ENCODE measurements around the gene MACROD2.

The MACROD2 gene

DNA sequence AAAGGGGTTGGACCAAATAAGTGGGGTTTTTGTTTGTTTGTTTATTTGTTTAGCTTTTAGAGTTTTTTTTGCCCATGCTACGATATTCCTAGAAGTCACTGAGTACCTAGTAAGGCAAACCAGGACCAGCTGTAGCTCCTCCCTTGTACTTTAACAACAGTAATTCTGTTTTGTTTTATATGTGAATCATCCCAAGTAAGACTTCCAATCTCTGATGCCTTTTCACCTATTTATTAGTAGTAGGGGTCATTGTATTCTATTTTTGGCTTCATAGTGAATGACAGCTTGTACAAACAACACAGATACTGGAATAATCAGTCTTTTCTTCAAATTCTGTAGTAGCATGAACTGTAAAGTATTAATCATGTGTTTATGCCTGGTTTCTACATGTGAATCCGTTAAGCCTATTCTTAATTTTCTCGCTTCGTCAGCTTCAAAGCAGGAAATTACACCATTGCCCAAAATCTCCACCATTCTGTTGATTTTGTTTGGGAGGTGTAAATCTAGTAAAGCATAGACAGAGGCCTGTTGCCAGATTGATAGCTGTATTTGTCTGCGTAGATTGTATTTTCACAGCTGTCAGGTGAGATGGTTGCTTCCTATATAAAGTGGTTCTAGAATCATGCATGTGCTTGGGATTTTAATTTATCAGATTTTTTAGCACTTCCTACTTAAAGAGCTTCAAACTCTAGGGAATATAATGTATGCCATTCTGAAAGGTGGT, 493.6 kb downstream of the MACROD2 start:
- DNase-seq, result no peak

DNA sequence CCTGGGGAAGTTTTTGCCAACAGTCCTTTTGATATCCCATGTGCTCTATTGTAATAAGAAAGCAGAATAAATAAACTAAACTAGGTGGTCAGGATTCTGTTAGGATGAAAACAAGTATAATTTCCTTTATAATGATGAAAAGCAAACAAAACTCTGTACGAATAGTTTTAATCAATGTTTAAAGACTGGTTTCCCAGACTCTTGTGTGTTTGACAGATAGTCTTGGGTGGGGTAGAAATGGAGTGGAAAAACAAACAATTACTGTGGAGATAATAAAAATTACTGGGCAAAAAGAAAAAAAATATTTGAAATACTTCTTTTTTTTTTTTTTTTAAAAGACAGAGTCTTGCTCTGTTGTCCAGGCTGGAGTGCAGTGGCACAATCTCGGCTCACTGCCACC, 494.2 kb downstream of the MACROD2 start:
- DNase-seq, result no peak

DNA sequence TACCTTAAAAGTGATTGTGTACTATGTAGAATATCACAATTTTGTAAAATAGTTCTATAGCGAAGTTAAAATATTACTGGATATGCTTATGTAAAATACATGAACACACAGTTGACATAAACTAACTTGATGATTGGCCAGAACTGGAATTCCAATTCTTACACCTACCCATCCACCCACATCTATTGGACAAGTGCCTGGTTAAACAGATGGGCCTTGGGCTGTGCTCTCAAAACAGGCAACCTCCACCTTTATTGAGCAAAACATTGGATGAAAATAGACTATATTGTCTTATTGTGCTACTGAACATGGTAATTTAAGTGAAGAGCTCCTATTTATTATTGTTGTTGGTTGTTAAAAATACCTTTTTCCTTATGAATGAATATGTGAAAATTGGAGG, 496.1 kb downstream of the MACROD2 start:
- DNase-seq, result no peak

DNA sequence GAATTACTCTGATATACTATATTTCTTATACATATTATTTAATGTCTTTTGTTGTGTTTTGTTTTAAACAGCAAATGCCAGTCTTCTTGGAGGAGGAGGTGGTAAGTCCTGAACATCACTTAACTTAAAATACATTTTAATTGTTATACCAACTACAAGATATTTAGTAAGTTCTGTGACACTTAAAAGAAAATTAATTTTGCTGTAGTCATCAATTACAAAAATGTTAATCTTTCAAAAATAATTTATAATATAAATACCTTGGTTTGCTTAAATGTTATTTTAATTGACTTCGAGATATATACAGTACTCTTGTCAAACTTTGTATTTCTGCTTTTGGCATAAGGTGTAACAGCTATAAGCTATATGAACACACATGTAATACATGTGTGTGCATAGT, 498.1 kb downstream of the MACROD2 start:
- no peak for DNase-seq

DNA sequence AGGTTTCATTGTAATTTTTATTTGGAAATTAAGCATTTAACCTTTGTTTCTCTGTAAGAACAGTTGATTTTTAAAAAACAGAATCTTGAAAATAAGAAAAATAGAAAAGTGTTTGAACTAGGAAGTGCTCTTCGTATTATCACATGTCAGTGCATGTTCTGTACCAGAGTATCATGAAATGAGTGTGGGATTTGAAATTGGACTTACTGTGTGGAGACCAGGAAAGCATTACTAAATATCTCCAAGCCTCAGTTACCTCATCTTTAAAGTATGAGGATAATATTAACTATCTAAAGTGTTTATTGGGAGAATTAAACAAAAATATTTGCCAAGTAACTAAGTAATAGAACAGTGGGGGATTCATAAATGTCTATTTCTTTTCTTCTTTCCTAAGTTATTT, 499.0 kb downstream of the MACROD2 start:
- no peak for DNase-seq

DNA sequence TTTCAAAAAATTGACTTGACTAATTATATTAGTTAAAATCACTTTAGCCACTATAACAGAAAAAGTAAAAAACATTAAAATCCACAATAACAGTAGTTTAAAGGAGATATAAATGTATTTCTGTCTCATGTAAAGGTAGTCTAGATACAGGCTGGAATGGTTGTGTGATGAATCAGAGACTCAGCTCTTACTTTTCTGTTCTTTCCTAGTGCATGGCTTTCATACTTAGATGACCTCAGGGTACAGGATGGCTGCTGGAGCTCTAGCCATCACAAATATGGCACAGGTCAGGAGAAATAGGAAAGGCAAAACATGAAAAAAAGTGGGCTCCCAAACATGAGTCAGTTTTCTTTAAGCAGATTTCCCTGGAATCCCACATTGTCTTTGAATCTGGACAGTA, 499.8 kb downstream of the MACROD2 start:
- no peak for DNase-seq

DNA sequence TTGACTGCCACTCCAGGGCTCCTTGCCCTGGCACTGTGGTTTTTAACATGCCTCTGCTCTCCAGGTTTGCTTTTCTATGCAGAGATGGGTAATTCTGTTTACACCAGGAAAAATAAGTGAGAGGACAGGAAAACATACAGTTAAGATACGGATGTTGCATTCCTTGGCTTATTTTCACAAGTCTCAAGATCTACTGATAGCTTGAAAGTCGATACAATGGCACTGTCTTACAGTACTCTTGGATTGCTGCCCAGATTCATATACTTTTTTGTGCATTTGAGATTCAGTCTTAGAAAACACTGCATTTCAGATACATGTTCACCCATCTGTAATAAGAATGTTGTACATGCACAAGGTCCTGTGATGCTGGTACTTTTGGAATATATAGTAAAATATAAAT, 501.7 kb downstream of the MACROD2 start:
- DNase-seq, result no peak

DNA sequence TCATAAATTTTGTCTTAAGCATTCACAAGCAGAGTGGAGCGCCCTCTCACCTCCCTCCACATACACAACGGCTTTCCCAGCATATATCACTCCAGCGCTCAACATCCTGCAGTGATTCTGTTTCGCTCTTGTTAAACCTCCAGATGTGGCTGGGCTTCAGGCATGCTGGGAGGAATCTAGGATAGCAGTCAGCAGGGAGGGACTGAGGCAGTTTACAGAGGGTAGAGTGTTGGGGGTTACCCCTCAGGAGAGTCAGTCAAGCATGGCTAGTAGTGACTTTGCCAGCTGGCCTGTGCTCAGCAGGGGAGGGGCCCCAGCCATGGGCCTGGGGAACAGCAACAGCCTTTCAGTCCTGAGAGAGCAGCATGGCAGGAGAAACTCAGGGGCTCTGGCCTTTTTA, 503.5 kb downstream of the MACROD2 start:
- DNase-seq, result peak; percentile 11

DNA sequence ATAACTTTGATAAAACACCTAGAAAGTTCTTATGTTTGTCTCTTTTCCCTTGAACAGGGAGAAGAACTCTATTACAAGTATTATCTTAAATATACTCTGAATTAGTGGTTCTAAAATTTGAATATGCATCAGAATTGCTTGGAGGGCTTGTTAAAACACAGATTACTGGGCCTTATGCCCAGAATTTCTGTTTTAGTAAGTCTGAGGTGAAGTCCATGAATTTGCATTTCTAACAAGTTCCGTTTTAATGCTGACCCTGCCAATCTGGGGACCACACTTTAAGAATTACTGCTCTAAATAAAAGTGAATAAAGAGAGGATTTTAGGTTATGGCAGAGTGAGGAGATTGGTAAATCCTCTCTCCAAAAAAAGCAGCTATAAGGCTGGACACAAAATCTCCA, 510.2 kb downstream of the MACROD2 start:
- no peak for DNase-seq

DNA sequence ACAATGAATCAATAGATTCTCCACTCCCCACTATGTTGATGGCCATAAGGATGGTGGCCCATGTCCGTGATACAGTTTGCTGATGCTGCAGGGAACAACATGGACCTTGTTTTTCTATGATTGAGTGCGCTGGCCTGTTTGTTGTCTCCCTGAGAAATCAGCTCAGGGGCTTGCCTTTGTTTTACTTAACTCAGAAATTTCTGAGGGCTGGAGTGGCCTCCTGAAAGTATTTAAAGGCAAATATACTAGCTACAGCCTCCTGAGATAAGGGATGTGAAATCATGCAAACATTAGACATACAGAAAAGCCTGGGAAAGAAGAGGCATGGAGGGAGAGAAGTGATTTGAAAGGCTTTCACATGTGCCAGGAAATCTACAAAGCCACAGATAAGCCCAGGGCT, 512.4 kb downstream of the MACROD2 start:
- no peak for DNase-seq

DNA sequence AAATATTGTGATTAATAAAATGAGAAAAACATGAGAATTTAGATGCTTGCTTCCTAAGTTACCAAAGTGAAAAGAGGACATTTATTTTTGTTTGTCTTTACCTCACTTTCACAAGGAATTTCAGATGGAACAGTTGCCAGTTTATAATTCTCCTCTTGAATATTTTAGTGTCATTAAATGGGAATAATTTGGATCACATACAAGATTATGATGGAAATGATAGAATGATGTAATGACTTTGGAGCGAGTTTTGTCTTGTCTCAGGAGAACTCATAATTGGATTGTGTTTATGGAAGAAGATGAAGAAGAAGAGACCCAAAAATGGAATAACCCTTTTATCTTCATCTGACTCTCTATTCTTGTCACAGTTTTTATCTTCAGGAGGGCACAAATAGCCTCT, 515.0 kb downstream of the MACROD2 start:
- DNase-seq, result no peak

DNA sequence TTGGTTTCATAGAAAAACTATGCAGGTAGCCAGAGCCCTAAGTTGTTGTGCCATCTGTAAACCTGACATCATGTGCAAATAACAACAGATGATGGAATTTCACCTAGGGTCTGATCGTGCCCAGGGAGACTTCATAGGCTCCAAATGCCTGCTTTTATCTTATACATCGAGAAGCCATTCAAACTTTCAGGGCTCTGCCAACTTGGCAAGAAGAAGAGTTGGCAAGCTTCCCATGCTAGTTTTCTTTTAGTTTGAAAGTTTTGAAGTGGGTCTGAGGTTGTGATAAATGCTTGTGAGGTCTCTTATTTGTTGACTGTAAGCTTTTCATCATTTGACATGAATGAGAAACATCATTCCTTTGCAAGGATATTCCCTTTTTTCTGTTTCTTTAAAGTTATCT, 517.5 kb downstream of the MACROD2 start:
- peak; percentile 26 for DNase-seq

DNA sequence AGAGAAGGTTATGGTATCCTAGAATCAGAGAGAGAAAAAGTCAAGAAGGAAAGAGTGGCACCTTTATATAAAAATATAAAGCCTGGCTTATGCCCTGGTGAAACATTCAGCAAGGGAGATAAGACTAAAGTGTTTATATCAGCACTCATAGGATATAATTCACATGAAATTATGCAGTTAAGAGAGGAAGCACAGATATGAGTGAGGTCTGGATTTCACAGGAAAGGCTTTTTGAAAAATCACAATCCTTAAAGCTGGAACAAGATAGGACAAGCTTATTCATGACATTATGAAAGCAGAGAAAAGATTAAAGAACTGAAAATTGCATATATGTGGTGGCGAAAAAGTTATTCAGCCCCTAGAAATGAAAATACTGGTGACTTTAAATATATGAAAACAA, 523.3 kb downstream of the MACROD2 start:
- no peak for DNase-seq

DNA sequence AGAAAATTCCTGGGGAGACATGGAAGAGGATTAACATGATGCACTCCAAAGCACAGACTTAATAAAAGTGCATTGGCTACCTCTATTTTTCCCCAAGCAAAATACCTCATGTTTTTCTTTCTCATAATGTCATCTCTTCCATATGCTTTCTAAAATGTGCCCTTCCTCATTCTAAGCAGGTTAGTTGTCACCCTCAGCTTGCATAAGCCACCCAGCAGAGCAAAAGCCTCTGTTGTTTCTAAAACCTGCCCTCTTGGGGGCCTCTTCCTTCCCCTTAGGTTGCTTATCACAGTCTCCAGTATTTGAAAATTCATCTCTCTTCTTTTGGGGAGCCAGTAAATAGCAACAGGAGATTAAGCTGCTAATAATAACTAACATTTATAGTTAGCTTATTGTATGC, 525.7 kb downstream of the MACROD2 start:
- no peak for DNase-seq

DNA sequence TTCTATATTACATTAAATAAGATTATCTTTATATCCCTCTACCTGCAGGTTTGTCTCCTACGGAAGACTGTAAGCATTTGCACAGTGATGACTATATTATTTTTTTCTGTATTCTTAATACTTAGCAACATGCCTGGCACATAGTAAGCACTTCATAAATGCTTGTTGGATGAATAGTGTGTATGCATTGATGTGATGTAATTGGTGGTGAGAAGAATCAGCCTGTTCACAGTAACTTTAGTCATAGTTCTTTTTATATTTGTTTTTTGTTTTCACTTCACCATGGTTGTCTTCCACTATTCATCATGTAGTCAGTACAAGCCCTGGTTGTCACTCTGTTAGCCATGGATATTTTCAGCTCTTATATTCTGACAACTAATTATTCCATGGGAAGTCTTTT, 526.1 kb downstream of the MACROD2 start:
- DNase-seq, result no peak

DNA sequence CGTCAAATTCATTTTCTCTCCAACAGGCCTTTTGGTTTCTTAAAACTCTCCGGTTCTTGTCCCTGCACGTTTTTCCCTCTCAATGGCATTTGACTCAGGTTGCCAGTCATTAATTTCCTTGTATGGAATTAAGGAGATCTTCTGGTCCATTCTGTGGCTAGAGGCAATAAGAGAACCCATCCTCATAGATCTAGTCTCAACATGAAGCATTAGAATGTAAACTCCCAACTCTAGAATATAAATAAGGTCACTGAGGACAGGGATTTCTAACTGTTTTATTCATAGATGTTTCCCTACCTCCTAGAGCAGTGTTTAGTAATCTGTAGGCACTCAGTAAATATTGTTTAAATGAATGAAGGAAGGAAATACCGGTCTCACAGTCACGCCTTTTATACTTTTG, 527.3 kb downstream of the MACROD2 start:
- no peak for DNase-seq

DNA sequence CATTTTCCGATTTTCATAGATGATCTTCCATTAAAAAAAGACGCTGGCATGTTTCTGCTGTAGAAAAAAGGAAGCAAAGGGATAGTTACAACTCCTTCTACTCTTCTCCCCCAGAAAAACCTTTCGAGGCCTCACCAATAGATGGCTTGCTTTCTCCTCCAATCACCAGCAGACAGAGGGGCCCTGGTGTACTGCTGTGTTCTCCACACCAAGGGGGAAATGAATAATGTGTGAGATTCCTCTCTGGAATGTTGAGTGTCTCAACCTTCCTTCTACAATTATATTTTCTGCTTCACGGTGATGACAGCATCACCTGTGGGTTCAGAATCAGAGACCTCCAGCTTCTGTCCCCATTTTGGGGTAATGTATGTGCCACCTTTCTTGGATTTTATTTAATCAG, 527.8 kb downstream of the MACROD2 start:
- DNase-seq, result no peak

DNA sequence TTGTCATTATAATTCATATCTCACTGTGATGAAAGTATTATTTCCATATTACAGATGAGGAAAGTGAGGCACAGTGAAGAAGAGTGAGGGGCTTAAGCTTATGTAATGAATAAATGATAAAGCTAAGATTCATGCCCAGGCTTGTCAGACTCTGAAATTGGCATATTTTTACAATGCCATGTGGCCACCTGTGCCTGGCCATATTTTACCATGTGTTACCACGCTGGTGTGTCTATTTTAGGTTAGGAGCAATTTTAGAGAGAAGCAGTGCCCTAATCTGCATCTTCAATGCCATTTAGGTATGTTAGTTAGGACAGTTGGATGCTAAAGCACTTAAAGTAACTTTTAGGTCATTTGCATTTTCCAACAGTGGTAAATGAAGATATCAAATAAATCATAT, 530.1 kb downstream of the MACROD2 start:
- DNase-seq, result no peak

DNA sequence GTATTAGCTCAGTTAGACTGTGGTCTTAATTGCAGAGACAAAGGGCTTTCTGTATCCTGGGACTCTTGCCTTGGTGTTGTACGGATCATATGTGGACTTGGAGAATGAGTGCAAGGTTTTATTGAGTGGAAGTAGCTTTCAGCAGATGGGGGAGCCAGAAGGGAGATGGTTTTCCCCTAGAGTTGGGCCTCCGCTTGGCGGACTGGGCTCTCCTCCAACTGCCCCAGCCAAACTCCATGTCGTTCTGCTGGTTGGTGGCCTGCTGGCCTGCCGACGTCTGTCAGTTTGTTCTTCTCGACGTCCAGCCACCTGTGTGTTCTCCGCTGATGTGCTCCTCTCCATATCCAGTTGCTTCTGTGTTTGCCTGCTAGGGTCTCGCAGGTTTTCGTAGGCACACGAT, 531.6 kb downstream of the MACROD2 start:
- no peak for DNase-seq

DNA sequence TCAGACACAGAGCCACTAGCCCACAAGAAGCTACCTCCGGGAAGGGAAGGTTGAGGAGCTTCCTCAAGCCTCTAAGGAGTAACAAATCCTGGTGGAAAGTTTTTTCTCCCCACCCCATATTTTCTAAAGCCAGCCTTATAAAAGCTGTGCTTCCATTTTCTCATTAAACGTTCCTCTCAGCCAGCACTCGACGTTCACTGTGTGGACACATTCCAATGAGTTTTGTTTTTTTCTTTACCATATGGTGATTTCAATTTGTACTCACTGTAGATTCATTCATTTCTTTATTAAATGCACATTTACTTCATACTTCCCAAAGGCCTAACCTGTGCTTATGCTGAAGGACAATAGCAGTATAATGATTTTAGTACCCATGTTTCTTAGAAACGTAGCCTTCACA, 536.5 kb downstream of the MACROD2 start:
- no peak for DNase-seq

DNA sequence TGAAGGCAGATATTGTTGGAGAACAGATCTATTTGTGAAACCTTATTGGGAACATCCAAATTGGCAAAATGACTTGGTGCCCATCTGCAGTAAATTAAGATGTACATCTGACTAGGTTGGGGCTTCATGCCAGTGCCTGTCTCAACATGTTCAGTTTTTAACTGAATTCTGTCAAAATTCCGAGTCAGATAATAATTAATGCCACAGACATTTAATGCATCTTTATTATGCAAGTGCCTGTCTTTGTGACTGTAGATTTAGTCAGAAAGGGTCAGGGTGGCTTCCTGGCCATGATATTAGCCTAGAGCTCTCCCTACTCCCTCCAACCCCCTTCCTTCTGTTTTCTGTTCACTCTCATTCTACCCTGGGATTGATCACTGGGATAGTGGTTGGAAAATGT, 541.4 kb downstream of the MACROD2 start:
- peak; percentile 24 for DNase-seq

DNA sequence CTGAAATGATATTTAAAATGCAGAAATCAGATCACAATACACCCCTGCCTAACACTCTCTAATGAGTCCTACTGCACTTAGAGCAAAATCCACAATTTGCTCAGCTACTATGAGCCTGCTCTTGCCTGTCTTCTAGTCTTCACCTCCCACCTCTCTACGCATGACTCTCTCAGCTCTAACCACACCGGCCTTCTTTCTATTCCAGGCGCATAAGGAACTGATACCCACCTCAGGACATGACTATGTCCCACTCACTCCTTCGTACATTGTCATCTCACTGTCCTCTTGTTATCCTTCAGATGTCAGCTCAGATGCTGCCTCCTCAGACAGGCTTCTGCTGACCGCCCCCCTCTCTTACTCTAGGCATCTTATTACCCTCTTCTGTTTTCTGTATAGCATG, 543.1 kb downstream of the MACROD2 start:
- no peak for DNase-seq

DNA sequence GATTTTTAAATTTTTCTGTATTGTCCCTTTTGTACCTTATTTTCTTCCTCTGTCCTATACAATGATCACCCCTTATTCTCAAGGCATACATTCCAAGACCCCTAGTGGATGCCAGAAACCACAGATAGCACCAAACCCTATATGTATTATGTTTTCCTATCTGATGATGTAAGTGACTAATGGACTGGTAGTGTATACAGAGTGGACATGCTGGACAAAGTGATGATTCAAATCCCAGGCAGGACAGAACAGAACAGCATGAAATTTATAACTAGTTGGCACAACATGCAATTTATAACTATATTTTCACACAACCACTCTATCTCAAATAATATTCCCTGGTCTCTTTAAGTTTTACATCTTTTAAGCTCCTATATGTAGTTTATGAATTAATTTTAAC, 547.7 kb downstream of the MACROD2 start:
- no peak for DNase-seq

DNA sequence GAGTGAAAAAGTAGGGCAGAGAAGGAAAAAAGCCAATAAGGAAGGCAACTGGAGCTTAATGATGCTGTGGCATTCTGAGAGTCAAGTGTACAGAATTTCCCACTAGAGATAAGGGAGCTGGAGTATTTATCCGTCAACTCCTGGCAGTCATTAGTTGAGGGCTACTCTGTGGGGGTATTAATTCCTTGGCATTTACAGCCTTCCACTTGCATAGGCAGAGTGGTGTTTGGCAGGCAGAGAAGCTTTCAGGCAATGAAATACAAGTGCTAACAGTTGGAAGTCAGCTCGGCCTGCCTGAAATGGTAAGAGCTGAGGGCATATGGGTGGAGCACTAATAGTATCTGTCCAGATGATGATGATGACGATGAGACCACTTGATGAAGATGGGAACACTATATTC, 549.4 kb downstream of the MACROD2 start:
- DNase-seq, result no peak

DNA sequence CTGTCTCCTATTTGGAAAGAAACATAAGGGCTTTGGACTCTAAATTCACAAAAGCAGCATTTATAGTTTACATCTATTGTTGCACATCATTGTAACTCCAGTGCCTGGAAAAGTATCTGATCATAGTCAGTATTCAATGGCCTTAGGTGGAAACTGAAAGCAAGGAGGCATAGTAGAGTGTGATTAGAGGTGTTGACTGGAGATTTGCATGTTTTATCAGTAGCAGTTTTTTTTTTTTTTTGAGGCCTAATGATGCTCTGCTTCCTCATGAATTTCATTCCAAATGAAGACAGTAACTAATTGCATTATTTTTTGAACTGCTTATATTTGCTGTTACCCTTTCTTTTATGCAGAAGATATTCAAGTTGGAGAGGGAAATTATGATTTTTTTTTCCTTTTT, 555.3 kb downstream of the MACROD2 start:
- DNase-seq, result no peak
